Measurements from ENCODE around the gene HIPK4.
"Not testable (repeated sequence)": the region's sequence is repeated elsewhere in the genome, so short reads cannot be mapped to it uniquely, and the experiment has no call there.

HIPK4 gene

GRCh38 chr19:40390084-40390742 is at the start of gene HIPK4:
Gene HIPK4 (minus strand): TSS chr19:40390181. CDS start chr19:40389902, 279 bp downstream.
- FAIRE-seq: no peak

GRCh38 chr19:40438284-40438683 is 48.3 kb upstream of the HIPK4 start:
- FAIRE-seq: no peak

GRCh38 chr19:40433391-40434216 is 43.6 kb upstream of the HIPK4 start:
- FAIRE-seq: no peak

GRCh38 chr19:40432760-40433159 is 42.8 kb upstream of the HIPK4 start:
- FAIRE-seq: not testable (repeated sequence)

- no peak for FAIRE-seq
Measured at GRCh38 chr19:40431698-40432097, 41.7 kb upstream of the HIPK4 start.

GRCh38 chr19:40430242-40430641 is 40.3 kb upstream of the HIPK4 start:
- not testable (repeated sequence) for FAIRE-seq

GRCh38 chr19:40428197-40428596 is 38.2 kb upstream of the HIPK4 start:
- FAIRE-seq: not testable (repeated sequence)

GRCh38 chr19:40425450-40426287 is 35.7 kb upstream of the HIPK4 start, which contains the start of gene SERTAD1:
Gene SERTAD1 (minus strand): TSS chr19:40425992. CDS start chr19:40423546, 2,446 bp downstream.
- FAIRE-seq: no peak

- FAIRE-seq: no peak
Measured at GRCh38 chr19:40424637-40425449, 34.9 kb upstream of the HIPK4 start.

GRCh38 chr19:40423938-40424337 is 34.0 kb upstream of the HIPK4 start:
- no peak for FAIRE-seq

- FAIRE-seq: no peak
Measured at GRCh38 chr19:40422748-40423566, 33.0 kb upstream of the HIPK4 start.

GRCh38 chr19:40421993-40422747 is 32.2 kb upstream of the HIPK4 start:
- no peak for FAIRE-seq

GRCh38 chr19:40420766-40421765 is 31.1 kb upstream of the HIPK4 start:
- no peak for FAIRE-seq

GRCh38 chr19:40420451-40420765 is 30.4 kb upstream of the HIPK4 start:
- no peak for FAIRE-seq

GRCh38 chr19:40419780-40420179 is 29.8 kb upstream of the HIPK4 start:
- FAIRE-seq: no peak

GRCh38 chr19:40419066-40419612 is 29.2 kb upstream of the HIPK4 start:
- FAIRE-seq: no peak

- FAIRE-seq: no peak
Measured at GRCh38 chr19:40418040-40418439, 28.1 kb upstream of the HIPK4 start.

- FAIRE-seq: no peak
Measured at GRCh38 chr19:40417643-40417981, 27.6 kb upstream of the HIPK4 start.

- no peak for FAIRE-seq
Measured at GRCh38 chr19:40416918-40417642, 27.1 kb upstream of the HIPK4 start.
